HEK293 (cell line): Measurements from ENCODE around the gene CDK5.

Source experiments
- BCL11A ChIP-seq: fragments of 450-650 bp; formaldehyde crosslinking; IDR thresholded peaks from 2 replicates; pipeline ENCODE4 v1.5.1; 2016; ENCODE audit warnings: low read depth, missing biosample characterization, missing genetic modification characterization
- BCL11B ChIP-seq: fragments of 450-650 bp; formaldehyde crosslinking; IDR thresholded peaks from 2 replicates; pipeline ENCODE4 v1.5.1; 2016; ENCODE audit warnings: low read depth, missing biosample characterization, missing genetic modification characterization
- GLI2 ChIP-seq: fragments of 450-650 bp; formaldehyde crosslinking; IDR thresholded peaks from 2 replicates; pipeline ENCODE4; 2017; ENCODE audit warnings: missing biosample characterization, missing genetic modification characterization, low read depth, borderline replicate concordance
- ZFP3 ChIP-seq: fragments of 450-650 bp; formaldehyde crosslinking; IDR thresholded peaks from 2 replicates; pipeline ENCODE4 v1.5.1; 2016; ENCODE audit warnings: low read depth, missing biosample characterization, missing genetic modification characterization
- ZNF132 ChIP-seq: fragments of 450-650 bp; formaldehyde crosslinking; IDR thresholded peaks from 2 replicates; pipeline ENCODE4 v1.5.1; 2017; ENCODE audit warnings: missing biosample characterization, missing genetic modification characterization, borderline replicate concordance
- ZNF138 ChIP-seq: fragments of 450-650 bp; formaldehyde crosslinking; IDR thresholded peaks from 2 replicates; pipeline ENCODE4 v1.5.1; 2016; ENCODE audit warnings: missing biosample characterization, missing genetic modification characterization, borderline replicate concordance
- ZNF155 ChIP-seq: fragments of 450-650 bp; formaldehyde crosslinking; IDR thresholded peaks from 2 replicates; pipeline ENCODE4 v1.5.1; 2016; ENCODE audit warnings: missing biosample characterization, missing genetic modification characterization
- ZNF184 ChIP-seq: fragments of 450-650 bp; IDR thresholded peaks from 2 replicates; pipeline ENCODE4 v1.5.1; 2018; ENCODE audit warnings: missing biosample characterization, mild to moderate bottlenecking, missing genetic modification characterization
- ZNF23 ChIP-seq: fragments of 450-650 bp; formaldehyde crosslinking; IDR thresholded peaks from 2 replicates; pipeline ENCODE4 v1.5.1; 2016; ENCODE audit warnings: missing biosample characterization, missing genetic modification characterization, borderline replicate concordance
- ZNF24 ChIP-seq: fragments of 450-650 bp; formaldehyde crosslinking; IDR thresholded peaks from 2 replicates; pipeline ENCODE4 v1.5.1; 2016; ENCODE audit warnings: missing biosample characterization, missing genetic modification characterization
- ZNF302 ChIP-seq: fragments of 450-650 bp; formaldehyde crosslinking; IDR thresholded peaks from 2 replicates; pipeline ENCODE4 v1.5.1; 2016; ENCODE audit warnings: missing biosample characterization, missing genetic modification characterization, low read depth
- ZNF37A ChIP-seq: fragments of 450-650 bp; IDR thresholded peaks from 2 replicates; pipeline ENCODE4 v1.5.1; 2018; ENCODE audit warnings: missing biosample characterization, missing genetic modification characterization
- ZNF416 ChIP-seq: fragments of 450-650 bp; formaldehyde crosslinking; IDR thresholded peaks from 2 replicates; pipeline ENCODE4 v1.5.1; 2016; ENCODE audit warnings: missing biosample characterization, missing genetic modification characterization
- ZNF426 ChIP-seq: fragments of 450-650 bp; formaldehyde crosslinking; IDR thresholded peaks from 2 replicates; pipeline ENCODE4 v1.5.1; 2017; ENCODE audit warnings: missing biosample characterization, missing genetic modification characterization, mild to moderate bottlenecking, inconsistent platforms, moderate library complexity
- ZNF473 ChIP-seq: fragments of 450-650 bp; formaldehyde crosslinking; IDR thresholded peaks from 2 replicates; pipeline ENCODE4 v1.5.1; 2017; ENCODE audit warnings: missing biosample characterization, missing genetic modification characterization
- ZNF510 ChIP-seq: fragments of 450-650 bp; formaldehyde crosslinking; IDR thresholded peaks from 2 replicates; pipeline ENCODE4 v1.5.1; 2018; ENCODE audit warnings: mild to moderate bottlenecking, missing genetic modification characterization, missing biosample characterization; ENCODE audit not compliant: insufficient replicate concordance
- ZNF544 ChIP-seq: fragments of 450-650 bp; formaldehyde crosslinking; IDR thresholded peaks from 2 replicates; pipeline ENCODE4 v1.5.0; 2017; ENCODE audit warnings: missing biosample characterization, missing genetic modification characterization
- ZNF548 ChIP-seq: fragments of 450-650 bp; formaldehyde crosslinking; IDR thresholded peaks from 2 replicates; pipeline ENCODE4 v1.5.1; 2016; ENCODE audit warnings: missing biosample characterization, missing genetic modification characterization
- ZNF549 ChIP-seq: fragments of 450-650 bp; IDR thresholded peaks from 2 replicates; pipeline ENCODE4 v1.5.1; 2018; ENCODE audit warnings: missing biosample characterization, missing genetic modification characterization, mild to moderate bottlenecking, inconsistent platforms, moderate library complexity
- ZNF571 ChIP-seq: fragments of 450-650 bp; formaldehyde crosslinking; IDR thresholded peaks from 2 replicates; pipeline ENCODE4 v1.5.0; 2017; ENCODE audit warnings: missing biosample characterization, missing genetic modification characterization
- ZNF596 ChIP-seq: fragments of 450-650 bp; IDR thresholded peaks from 2 replicates; pipeline ENCODE4 v1.5.0; 2018; ENCODE audit warnings: missing biosample characterization, mild to moderate bottlenecking, missing genetic modification characterization, moderate library complexity
- ZNF624 ChIP-seq: fragments of 450-650 bp; formaldehyde crosslinking; IDR thresholded peaks from 2 replicates; pipeline ENCODE4 v1.5.1; 2017; ENCODE audit warnings: missing biosample characterization, missing genetic modification characterization
- ZNF626 ChIP-seq: fragments of 450-650 bp; sonication (Bioruptor Pico); formaldehyde crosslinking; IDR thresholded peaks from 2 replicates; pipeline ENCODE4 v1.5.1; 2018; ENCODE audit warnings: missing biosample characterization, missing genetic modification characterization, inconsistent platforms
- ZNF670 ChIP-seq: fragments of 450-650 bp; formaldehyde crosslinking; IDR thresholded peaks from 2 replicates; pipeline ENCODE4 v1.5.1; 2016; ENCODE audit warnings: missing biosample characterization, missing genetic modification characterization, low read depth
- ZNF76 ChIP-seq: fragments of 450-650 bp; formaldehyde crosslinking; IDR thresholded peaks from 2 replicates; pipeline ENCODE4; 2016; ENCODE audit warnings: low read depth, missing biosample characterization, missing genetic modification characterization, borderline replicate concordance
- ZNF776 ChIP-seq: fragments of 450-650 bp; formaldehyde crosslinking; IDR thresholded peaks from 2 replicates; pipeline ENCODE4 v1.5.0; 2017; ENCODE audit warnings: missing biosample characterization, missing genetic modification characterization, borderline replicate concordance
- ZSCAN30 ChIP-seq: fragments of 450-650 bp; IDR thresholded peaks from 2 replicates; pipeline ENCODE4 v1.5.1; 2018; ENCODE audit warnings: missing biosample characterization, mild to moderate bottlenecking, missing genetic modification characterization, moderate library complexity
- TF ChIP-seq, protein P1 (sequence below): fragments of 450-650 bp; formaldehyde crosslinking; IDR thresholded peaks from 2 replicates; pipeline ENCODE4 v1.5.1; 2016; ENCODE audit warnings: missing biosample characterization, missing genetic modification characterization
- TF ChIP-seq, protein P2 (sequence below): fragments of 450-650 bp; formaldehyde crosslinking; IDR thresholded peaks from 2 replicates; pipeline ENCODE4 v1.5.1; 2016; ENCODE audit warnings: missing biosample characterization, missing genetic modification characterization, low read depth
- TF ChIP-seq, protein P3 (sequence below): fragments of 450-650 bp; formaldehyde crosslinking; conservative IDR thresholded peaks from 2 replicates; pipeline ENCODE4 v1.5.1; 2016; ENCODE audit warnings: low read depth, missing biosample characterization, missing genetic modification characterization
- TF ChIP-seq, protein P4 (sequence below): fragments of 450-650 bp; formaldehyde crosslinking; IDR thresholded peaks from 2 replicates; pipeline ENCODE4 v1.5.1; 2016; ENCODE audit warnings: missing biosample characterization, missing genetic modification characterization
- TF ChIP-seq, protein P5 (sequence below): fragments of 450-650 bp; formaldehyde crosslinking; IDR thresholded peaks from 2 replicates; pipeline ENCODE4 v1.5.1; 2017; ENCODE audit warnings: missing biosample characterization, missing genetic modification characterization

CDK5 gene

DNA sequence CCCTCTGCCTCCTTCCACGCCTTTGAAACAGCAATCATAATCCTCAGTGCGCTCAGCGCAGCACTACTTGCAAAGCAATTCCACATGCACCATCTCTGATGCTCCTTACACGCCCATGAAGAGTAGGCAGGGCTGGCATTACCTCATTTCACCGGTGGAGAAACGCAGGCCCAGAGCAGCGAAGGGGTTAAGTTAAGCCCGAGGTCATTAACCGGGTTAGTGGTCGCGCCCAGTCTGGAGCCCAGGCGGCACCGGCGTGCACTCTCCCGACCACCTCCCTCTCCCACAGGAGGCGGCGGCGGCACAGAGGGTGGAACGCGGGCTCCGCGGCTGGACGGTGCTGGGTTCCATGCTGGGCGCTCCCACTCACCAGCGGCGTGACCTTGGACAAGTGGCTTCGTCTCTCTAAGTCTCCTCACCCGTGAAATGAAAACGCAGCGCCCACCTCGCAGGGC lies 22.4 kb upstream of the CDK5 start (continued):
- TF ChIP-seq, protein P1, sequence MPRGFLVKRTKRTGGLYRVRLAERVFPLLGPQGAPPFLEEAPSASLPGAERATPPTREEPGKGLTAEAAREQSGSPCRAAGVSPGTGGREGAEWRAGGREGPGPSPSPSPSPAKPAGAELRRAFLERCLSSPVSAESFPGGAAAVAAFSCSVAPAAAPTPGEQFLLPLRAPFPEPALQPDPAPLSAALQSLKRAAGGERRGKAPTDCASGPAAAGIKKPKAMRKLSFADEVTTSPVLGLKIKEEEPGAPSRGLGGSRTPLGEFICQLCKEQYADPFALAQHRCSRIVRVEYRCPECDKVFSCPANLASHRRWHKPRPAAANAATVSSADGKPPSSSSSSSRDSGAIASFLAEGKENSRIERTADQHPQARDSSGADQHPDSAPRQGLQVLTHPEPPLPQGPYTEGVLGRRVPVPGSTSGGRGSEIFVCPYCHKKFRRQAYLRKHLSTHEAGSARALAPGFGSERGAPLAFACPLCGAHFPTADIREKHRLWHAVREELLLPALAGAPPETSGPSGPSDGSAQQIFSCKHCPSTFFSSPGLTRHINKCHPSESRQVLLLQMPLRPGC (tag by site-specific recombination) = no peak
- no peak for TF ChIP-seq ZNF416
- TF ChIP-seq, protein P2, sequence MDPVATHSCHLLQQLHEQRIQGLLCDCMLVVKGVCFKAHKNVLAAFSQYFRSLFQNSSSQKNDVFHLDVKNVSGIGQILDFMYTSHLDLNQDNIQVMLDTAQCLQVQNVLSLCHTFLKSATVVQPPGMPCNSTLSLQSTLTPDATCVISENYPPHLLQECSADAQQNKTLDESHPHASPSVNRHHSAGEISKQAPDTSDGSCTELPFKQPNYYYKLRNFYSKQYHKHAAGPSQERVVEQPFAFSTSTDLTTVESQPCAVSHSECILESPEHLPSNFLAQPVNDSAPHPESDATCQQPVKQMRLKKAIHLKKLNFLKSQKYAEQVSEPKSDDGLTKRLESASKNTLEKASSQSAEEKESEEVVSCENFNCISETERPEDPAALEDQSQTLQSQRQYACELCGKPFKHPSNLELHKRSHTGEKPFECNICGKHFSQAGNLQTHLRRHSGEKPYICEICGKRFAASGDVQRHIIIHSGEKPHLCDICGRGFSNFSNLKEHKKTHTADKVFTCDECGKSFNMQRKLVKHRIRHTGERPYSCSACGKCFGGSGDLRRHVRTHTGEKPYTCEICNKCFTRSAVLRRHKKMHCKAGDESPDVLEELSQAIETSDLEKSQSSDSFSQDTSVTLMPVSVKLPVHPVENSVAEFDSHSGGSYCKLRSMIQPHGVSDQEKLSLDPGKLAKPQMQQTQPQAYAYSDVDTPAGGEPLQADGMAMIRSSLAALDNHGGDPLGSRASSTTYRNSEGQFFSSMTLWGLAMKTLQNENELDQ (tag by site-specific recombination) = no peak
- no peak for TF ChIP-seq ZNF548 (tag by site-specific recombination)
- TF ChIP-seq ZSCAN30 (tag by site-specific recombination) = no peak
- TF ChIP-seq, protein P3, sequence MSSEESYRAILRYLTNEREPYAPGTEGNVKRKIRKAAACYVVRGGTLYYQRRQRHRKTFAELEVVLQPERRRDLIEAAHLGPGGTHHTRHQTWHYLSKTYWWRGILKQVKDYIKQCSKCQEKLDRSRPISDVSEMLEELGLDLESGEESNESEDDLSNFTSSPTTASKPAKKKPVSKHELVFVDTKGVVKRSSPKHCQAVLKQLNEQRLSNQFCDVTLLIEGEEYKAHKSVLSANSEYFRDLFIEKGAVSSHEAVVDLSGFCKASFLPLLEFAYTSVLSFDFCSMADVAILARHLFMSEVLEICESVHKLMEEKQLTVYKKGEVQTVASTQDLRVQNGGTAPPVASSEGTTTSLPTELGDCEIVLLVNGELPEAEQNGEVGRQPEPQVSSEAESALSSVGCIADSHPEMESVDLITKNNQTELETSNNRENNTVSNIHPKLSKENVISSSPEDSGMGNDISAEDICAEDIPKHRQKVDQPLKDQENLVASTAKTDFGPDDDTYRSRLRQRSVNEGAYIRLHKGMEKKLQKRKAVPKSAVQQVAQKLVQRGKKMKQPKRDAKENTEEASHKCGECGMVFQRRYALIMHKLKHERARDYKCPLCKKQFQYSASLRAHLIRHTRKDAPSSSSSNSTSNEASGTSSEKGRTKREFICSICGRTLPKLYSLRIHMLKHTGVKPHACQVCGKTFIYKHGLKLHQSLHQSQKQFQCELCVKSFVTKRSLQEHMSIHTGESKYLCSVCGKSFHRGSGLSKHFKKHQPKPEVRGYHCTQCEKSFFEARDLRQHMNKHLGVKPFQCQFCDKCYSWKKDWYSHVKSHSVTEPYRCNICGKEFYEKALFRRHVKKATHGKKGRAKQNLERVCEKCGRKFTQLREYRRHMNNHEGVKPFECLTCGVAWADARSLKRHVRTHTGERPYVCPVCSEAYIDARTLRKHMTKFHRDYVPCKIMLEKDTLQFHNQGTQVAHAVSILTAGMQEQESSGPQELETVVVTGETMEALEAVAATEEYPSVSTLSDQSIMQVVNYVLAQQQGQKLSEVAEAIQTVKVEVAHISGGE (tag by site-specific recombination) = no peak
- TF ChIP-seq ZNF624 (tag by site-specific recombination) = no peak
- no peak for TF ChIP-seq ZNF544
- no peak for TF ChIP-seq ZNF184 (tag by site-specific recombination)
- no peak for TF ChIP-seq ZNF37A (tag by site-specific recombination)
- TF ChIP-seq ZNF571 (tag by site-specific recombination) = no peak
- no peak for TF ChIP-seq ZNF155 (tag by site-specific recombination)
- TF ChIP-seq, protein P4, sequence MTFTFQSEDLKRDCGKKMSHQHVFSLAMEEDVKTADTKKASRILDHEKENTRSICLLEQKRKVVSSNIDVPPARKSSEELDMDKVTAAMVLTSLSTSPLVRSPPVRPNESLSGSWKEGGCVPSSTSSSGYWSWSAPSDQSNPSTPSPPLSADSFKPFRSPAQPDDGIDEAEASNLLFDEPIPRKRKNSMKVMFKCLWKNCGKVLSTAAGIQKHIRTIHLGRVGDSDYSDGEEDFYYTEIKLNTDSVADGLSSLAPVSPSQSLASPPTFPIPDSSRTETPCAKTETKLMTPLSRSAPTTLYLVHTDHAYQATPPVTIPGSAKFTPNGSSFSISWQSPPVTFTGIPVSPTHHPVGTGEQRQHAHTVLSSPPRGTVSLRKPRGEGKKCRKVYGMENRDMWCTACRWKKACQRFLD (tag by site-specific recombination) = no peak
- TF ChIP-seq ZNF76 = no peak
- no peak for TF ChIP-seq ZNF24
- TF ChIP-seq ZNF626 (tag by site-specific recombination) = no peak
- TF ChIP-seq GLI2 (tag by site-specific recombination) = no peak
- TF ChIP-seq ZNF473 = no peak
- TF ChIP-seq ZNF596 (tag by site-specific recombination) = no peak
- TF ChIP-seq ZFP3 (tag by site-specific recombination) = no peak
- TF ChIP-seq ZNF549 = no peak
- TF ChIP-seq ZNF510 (tag by site-specific recombination) = no peak
- TF ChIP-seq, protein P5, sequence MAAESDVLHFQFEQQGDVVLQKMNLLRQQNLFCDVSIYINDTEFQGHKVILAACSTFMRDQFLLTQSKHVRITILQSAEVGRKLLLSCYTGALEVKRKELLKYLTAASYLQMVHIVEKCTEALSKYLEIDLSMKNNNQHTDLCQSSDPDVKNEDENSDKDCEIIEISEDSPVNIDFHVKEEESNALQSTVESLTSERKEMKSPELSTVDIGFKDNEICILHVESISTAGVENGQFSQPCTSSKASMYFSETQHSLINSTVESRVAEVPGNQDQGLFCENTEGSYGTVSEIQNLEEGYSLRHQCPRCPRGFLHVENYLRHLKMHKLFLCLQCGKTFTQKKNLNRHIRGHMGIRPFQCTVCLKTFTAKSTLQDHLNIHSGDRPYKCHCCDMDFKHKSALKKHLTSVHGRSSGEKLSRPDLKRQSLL = no peak
- no peak for TF ChIP-seq ZNF138 (tag by site-specific recombination)
- TF ChIP-seq ZNF23 (tag by site-specific recombination) = no peak
- no peak for TF ChIP-seq ZNF670 (tag by site-specific recombination)
- no peak for TF ChIP-seq ZNF426
- TF ChIP-seq ZNF132 = no peak
- no peak for TF ChIP-seq ZNF302 (tag by site-specific recombination)
- no peak for TF ChIP-seq BCL11B
- no peak; the same call in 1 of the 2 replicates for TF ChIP-seq BCL11A
- no peak for TF ChIP-seq ZNF776 (tag by site-specific recombination)
